T-helper 1 cell treated with Interleukin-12 subunit alpha and Interleukin-12 subunit beta and Interleukin-4 antibody, amounts not matched to agents 30 ng/mL and 1 ng/mL, for 36 hours (primary cell): ENCODE measurements around the gene PCYT1B. TPM values are rescaled to one million over a fixed set of nuclear protein-coding genes. Genes with fewer than 3 reads are reported as not detected.
"Not testable (repeated sequence)": the region's sequence is repeated elsewhere in the genome, so short reads cannot be mapped to it uniquely, and the experiment has no call there.

Experiments
- intact Hi-C: fragments of 100-400 bp; cut with micrococcal nuclease; formaldehyde crosslinking; loops from one replicate; pipeline ENCODE4 v1.15.1; 2024
- total RNA-seq: library from RNA; stranded (reverse); gene quantifications from 2 replicates; pipeline ENCODE4 v1.2.3, GENCODE V29; 2022

Gene PCYT1B
- total RNA-seq: 0.10 and 0.20 TPM in 2 replicates

- intact Hi-C loops: loop anchor here (1.0 to 10.0 kb wide), 4 partner anchors 46 to 253 kb away; partner anchors contain the start of genes PDK3 and POLA1
Measured at GRCh38 chrX:24647257-24648058, at the start of gene PCYT1B. TSS of gene PCYT1B (minus strand) at chrX:24647347. CDS start at chrX:24647105, 242 bp downstream.

DNA sequence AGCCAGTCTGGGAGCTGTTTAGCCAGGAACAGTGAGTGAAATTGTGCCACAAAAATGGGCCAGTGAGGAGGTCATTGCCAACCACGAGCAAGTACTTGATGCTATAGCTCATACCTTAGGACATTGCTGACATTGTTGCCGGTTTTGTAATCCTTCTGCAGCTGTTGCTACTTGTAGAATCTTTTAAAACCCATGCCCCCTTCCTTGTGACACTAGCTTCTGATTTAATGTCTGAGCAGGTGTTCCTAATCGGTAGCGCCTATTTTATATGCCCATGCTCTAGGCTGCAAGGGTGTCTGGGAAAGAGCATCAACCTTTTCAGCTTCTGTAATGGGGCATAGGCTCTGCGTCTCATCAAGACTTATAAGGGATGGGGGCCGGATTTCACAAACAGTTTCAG, 49.1 kb upstream of the PCYT1B start:
- intact Hi-C loops: loop anchor here (10.0 kb wide), 1 partner anchor 641 kb away; the partner anchor contains the start of gene EIF2S3

GRCh38 chrX:24694825-24695224, 47.7 kb upstream of the PCYT1B start:
- intact Hi-C loops: loop anchor here (1.0 to 10.0 kb wide), 5 partner anchors 183 to 788 kb away; partner anchors contain the start of genes APOO, CXorf58, EIF2S3 and ZFX

- intact Hi-C loops: loop anchor here (1.0 to 10.0 kb wide), 5 partner anchors 46 to 786 kb away; partner anchors contain the start of genes APOO, CXorf58, EIF2S3 and PCYT1B
Measured at GRCh38 chrX:24693453-24694202, 46.5 kb upstream of the PCYT1B start, which contains the start of gene POLA1. TSS of gene POLA1 (plus strand) at chrX:24693918. CDS start at chrX:24693962, 44 bp downstream.

DNA sequence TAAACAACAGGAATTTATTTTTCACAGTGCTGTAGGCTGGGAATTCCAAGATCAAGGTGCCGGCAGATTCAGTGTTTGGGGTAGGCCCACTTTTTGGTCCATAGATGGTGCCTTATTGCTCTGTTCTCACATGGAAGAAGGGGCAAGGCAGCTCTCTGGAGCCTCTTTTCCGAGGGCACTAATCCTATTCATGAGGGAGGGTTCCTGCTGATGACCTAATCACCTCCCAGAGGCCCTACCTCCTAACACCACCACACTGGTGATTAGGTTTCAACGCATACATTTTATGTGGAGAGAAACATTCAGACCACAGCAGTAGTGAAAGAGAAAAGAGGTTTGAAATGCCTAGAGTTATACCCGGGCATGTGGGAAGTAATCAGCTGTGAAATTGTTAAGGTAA, 45.2 kb upstream of the PCYT1B start:
- intact Hi-C loops: loop anchor here (5.0 to 10.0 kb wide), 4 partner anchors 180 to 785 kb away; partner anchors contain the start of genes APOO, CXorf58, EIF2S3 and ZFX

DNA sequence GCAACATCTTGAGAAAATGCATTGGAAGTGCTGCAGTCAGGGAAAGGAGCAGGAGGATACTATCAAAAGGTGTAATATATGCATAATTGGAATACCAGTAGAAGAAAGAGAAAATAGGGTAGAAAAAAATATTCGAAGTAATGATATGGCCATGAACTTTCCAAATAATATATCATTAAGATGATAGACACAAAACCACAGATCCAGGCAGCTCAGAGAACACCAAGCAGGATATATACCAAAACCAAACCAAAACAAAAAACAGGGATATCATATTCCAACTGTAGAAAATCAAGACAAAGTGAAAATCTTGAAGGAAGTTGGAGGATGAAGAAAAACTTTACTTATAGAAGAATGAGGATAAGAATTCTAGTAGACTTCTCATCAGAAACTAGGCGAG, 36.9 kb upstream of the PCYT1B start:
- intact Hi-C loops: no loop called here

DNA sequence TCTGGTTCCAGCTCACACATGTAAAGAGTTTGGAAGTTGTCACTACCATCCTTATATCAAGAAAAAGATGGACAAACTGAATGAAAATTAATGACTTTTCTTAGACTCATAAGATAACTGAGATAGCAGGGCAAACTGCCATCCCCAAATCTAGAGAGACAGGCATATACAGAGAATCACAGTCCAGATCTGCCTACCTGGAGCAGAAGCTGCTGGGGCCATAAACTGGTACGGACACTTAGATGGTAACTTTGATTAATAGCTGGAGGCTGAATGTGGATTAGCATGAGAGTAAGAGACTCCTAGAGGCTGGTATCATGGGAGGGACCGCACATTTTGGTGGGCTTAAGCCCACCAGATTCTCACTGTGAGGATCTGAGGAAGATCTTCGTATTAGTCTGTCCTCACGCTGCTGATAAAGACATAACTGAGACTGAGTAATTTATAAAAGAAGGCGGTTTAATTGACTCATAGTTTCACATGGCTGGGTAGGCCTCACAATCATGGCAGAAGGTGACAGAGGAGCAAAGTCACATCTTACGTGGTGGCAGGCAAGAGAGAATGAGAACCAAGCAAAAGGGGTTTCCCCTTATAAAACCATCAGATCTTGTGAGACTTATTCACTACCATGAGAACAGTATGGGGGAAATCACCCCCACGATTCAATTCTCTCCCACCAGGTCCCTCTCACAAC, 35.7 kb upstream of the PCYT1B start:
- intact Hi-C loops: no loop called here

DNA sequence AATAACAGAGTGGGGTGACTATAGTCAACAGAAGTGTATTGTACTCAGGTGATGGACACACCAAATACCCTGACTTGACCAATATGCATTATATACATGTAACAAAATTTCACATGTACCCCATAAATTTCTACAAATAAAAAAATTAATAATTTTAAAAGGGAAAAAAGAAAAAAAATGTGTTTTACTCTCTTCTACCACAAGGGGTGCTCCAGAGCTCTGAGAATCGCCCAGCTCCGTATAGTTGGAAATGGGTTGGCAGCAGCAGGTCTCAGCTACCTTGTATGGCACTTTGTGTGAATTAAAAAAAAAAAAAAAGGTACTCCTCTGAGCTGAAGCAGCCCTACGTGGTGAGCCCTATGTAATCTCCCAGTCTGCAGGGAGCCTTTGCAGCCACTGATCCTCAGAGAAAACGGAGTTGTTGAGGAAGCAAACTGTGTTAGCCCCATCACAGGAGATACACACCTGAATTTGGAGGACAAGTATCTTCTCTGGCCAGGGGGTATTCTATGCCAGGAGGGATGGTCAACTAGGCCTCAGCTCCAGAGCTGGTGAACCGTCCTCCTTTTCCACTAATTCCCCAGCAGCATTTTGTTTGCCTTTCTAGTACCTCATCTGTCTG, 29.4 kb upstream of the PCYT1B start:
- intact Hi-C loops: no loop called here

DNA sequence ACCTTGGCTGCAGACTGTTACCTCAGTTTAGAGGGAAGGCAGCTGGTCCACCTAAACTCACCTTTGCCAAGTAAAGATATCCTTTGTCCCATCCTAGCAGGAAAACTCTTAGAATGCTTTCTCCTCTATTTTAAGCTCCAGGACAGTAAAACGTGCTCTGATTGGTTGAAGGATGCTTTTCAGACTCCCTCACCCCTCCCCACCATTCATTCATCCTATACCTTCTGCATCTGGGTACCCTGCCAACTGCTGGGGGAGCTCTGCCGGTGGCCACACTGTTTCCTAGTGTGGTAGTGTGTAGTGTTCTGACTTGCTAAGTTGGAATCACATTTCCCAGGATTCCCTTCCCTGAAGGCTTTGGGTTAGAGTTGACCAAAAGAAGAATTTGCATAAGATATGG, 26.3 kb upstream of the PCYT1B start:
- intact Hi-C loops: no loop called here

DNA sequence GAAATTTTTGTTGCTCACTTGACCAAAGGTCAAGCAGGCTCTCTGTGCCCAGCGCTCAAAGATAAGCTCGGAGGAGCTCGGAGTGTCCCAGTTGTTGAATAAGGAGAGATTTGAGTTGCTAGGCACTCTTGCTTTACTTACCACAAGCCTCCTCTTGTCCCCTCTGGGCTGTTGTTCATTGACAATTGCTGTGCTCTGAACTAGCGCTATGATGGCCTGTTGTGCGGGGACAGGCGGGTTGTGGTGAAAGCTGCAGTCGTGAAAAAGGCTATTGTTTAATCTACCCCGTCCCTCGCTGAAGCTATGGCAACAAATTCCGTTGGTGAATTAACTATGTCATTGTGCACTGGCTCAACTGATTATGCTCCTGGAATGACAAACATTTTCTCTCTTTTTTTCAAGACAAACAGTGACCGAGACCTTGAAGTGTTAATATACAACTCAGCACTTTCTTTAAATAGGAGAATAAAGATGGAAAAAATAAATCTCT, 25.6 kb upstream of the PCYT1B start:
- intact Hi-C loops: no loop called here

GRCh38 chrX:24668111-24668510, 21.0 kb upstream of the PCYT1B start:
- intact Hi-C loops: no loop called here

DNA sequence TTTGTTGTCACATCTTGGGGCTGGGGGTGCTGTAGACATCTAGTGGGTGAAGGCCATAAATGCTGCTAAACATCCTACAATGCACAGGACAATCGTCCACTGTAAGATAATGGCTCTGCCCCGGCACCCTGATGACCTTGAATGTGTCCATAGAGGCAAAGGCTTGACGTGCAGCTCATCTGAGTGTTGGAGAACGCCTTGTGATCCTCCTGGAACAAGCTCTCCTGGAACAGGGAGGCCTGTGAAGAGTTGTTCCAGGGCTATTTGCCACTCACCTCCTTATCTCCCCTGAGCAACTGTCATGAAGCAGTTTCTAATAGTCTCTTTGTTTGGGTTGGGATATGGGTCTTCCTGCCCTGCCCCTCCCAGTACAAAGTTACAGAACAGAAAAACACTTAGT, 15.2 kb upstream of the PCYT1B start:
- intact Hi-C loops: no loop called here

DNA sequence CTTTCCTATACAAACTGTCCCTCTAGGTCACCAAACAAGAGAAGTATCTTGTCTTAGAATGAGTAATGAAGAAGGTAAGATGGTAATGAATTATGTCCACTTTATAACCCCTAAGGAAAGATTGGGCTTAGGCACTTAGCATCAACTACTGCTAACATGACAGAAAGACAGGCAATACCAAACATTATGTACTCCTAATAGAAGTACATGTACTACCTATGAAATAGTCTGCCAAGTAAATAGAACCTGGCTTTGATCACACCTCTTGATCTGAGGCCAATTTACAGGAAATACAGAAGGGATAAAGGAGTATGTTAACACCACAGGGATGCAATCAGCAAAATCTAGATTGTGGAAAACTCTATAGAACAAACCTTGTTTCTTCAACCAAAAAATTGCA, 14.1 kb upstream of the PCYT1B start:
- intact Hi-C loops: no loop called here

GRCh38 chrX:24659646-24660045, 12.5 kb upstream of the PCYT1B start:
- intact Hi-C loops: no loop called here

GRCh38 chrX:24659106-24659505, 12.0 kb upstream of the PCYT1B start:
- intact Hi-C loops: no loop called here

DNA sequence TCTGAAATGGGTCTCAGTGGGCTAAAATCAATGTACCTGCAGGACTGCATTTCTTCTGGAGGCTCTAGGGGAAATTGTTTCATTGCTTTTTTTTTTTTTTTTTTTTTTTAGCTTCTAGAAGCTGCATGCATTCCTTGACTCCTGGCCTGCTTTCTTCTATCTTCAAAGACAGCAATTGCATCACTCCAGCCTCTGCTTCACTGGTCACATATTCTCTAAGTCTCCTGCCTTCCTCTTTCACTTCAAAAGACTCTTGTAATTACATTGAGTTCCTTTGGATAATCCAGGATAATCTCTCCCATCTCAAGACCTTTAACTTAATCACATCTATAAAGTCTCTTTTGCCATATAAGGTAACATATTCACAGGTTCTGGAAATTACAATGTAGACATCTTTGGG, 11.3 kb upstream of the PCYT1B start:
- intact Hi-C loops: no loop called here

DNA sequence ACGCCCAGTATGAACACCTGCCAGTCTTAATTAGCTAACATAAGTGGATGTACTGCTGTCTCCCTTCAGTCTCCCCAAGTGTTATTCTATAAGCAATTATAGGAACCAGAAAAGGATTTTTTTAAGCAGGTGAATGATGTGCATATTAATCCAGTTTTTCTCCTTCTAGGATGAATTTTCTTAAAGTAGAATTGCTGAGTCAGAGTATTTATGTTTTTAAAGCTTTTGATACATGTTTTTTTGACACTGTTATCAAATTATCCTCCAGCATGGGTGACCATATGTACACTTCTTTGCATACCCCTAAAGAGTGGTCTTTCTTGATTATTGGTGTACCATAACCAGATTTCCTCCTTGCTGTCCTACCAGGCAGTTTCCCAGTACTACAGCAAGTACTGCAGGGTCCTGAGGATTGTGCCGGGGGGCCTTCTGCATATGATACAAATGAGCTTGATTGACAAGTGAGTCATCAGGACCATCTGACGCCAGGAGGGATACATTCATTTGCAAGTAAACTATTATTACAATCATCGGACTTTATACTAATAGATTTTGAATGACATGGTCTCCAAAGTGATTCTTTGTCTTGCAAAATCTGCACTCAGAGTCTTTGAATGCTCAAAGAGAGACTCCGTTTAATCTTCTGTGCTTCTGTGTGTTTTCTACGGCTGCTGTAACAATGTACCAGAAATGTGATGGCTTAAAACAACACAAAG, 10.7 kb upstream of the PCYT1B start:
- intact Hi-C loops: no loop called here

DNA sequence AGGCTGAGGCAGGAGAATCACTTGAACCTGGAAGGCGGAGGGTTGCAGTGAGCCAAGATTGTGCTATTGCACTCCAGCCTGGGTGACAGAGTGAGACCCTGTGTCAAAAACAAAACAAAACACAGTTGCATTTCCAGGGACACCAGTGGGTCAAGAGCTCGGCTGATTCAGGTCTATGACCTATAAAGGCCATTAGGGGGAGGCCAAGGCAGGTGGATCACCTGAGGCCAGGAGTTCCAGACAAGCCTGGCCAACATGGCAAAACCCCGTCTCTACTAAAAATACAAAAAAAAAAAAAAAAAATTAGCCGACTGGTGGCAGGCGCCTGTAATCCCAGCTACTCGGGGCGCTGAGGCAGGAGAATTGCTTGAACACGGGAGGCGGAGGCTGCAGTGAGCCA, 8.5 kb upstream of the PCYT1B start:
- intact Hi-C loops: not testable (repeated sequence)

DNA sequence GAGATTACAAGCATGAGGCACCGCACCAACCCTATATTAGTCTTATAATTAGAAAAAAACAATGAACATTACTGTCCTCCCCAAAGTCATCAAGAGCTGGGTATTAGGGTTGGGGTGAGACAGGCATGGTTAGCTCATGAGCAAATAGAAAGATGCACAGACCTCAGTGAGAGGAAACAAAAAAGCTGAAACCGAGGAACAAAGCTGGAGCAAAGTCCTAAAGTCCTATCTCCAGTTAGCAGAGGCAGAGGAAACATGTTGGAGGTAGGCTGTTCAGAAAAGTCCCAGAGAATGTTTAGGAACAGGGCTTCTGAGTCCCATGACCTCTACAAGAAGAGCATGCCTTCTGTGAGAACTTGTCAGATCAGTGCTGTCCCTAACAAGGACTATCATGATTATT, 4.6 kb upstream of the PCYT1B start:
- intact Hi-C loops: no loop called here

DNA sequence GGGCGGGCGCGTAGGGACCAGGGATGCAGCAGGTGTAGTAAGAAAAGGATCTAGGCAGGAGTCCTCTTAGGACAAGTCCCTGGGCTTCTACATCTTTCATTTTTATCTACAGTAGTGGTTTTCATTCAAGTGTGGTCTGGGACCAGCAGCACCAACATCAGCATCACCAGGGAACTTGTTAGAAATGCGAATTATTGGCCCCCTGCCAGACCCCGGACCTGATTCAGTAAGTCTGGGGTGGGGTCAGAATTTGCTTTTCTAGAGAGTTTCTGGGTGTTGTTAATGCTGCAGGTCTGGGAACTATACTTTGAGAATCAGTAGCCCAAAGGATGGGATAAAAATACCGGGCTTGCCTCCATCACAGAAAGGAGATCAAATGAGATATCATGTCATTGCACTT, 1.3 kb upstream of the PCYT1B start:
- intact Hi-C loops: loop anchor here (5.0 to 10.0 kb wide), 2 partner anchors 181 to 254 kb away; partner anchors contain the start of gene PDK3
